22Rv1 (cell line): ENCODE measurements around the gene TNN.

ENCODE experiments used
- H3K27ac ChIP-seq: fragments of 450-650 bp; 2 replicates; pipeline ENCODE4 v1.5.1; 2017
- CTCF ChIP-seq: fragments of 450-650 bp; IDR thresholded peaks from 2 replicates; pipeline ENCODE4 v1.5.1; 2017; ENCODE audit warnings: mild to moderate bottlenecking
- ZFX ChIP-seq: fragments of 450-650 bp; IDR thresholded peaks from 2 replicates; pipeline ENCODE4 v1.6.1; 2017; ENCODE audit warnings: antibody characterized with exemption, borderline replicate concordance

TNN gene

GRCh38 chr1:175178056-175178455 lies 110.4 kb downstream of the TNN start:
- no peak for TF ChIP-seq ZFX
- no peak for TF ChIP-seq CTCF
- H3K27ac ChIP-seq, result no peak overlapping the region

GRCh38 chr1:175178456-175178855 lies 110.8 kb downstream of the TNN start:
- no peak overlapping the region for H3K27ac ChIP-seq
- TF ChIP-seq CTCF (no peak), ZFX (no peak)

DNA sequence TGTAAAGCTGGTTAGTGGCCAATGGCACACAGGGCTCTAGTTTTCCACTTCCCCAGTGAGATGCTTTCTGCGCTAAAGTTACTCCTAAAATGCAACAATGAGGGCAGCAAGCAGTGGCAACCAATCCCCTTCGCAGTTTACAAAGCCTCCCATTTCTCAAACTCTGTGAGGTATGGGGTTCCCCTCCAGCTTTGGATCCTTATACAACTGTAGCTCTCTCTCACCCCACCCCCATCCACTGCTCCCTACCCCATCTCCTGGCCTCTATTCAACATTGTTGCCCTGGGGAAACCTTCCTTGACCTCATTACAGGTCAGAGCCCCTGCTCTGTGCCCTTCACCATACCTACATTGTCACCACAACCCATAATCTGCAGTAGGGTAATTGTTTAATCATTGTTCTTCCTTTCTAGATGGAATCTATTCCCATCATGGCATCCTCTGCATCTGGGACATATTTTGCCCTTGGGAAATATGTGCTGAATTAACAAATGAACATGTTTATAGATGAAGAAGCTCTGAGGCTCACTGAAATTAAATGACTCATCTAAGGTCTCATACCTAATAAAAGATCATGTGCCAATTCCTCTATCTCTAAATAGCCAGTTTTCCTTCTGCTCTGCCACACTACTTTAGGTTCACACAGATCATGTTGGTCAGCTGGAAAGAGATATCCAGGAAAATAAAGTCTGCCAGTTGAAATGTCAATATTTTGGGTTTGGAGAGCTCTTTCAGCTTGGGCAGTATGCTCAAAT lies 112.4 kb downstream of the TNN start:
- H3K27ac ChIP-seq, result no peak overlapping the region
- TF ChIP-seq CTCF (no peak), ZFX (no peak)

DNA sequence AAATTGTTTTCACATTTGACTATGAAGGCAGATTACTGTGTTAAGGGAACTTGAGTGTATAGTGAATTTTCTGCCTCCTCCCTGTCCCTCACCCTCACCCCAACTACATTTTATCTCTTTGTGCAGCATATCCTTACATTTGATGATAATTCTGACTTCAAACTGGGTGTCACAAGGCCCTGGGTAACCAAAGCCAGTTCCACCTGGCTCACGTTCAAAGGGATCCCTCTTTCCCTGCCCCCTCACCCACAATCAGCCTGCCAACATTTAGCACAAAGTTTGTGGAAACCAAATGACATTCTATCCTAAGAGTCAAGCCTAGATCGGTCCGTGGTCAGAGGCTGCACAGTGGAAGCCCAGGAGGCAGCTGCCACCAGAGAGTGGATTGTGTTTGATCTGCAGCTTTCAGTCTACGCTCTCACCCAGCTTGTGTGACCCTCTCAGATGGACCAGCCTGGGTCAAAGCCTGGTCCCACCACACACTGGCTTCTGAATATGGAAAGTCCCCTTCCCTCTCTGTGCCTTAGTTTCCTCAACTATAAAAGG lies 114.6 kb downstream of the TNN start:
- TF ChIP-seq ZFX (no peak), CTCF (no peak)
- H3K27ac ChIP-seq, result no peak overlapping the region

GRCh38 chr1:175183586-175183985 lies 116.0 kb downstream of the TNN start:
- no peak overlapping the region for H3K27ac ChIP-seq
- TF ChIP-seq CTCF (no peak), ZFX (no peak)

- no peak overlapping the region for H3K27ac ChIP-seq
These were observed 118.3 kb downstream of the TNN start for GRCh38 chr1:175185903-175186302.

More at GRCh38 chr1:175185903-175186302, 118.3 kb downstream of the TNN start:
- TF ChIP-seq ZFX, result no peak
- no peak for TF ChIP-seq CTCF
